GM23338 (cell line): ENCODE measurements around the gene EREG. TPM values are rescaled to one million over a fixed set of nuclear protein-coding genes. Genes with fewer than 3 reads are reported as not detected.

Source experiments
- ATAC-seq: fragments of 200-7000 bp; cut with Tn5 transposase; 3 replicates; pipeline ENCODE4 v1.9.1; 2020
- DNase-seq: peaks from one replicate; pipeline ENCODE4 v3.0.0-alpha.2; 2015; ENCODE audit warnings: low spot score
- H2AFZ ChIP-seq: fragments of 200-600 bp; sonication (generic); 2 replicates; pipeline ENCODE4 v1.8.0; 2016; ENCODE audit warnings: antibody characterized with exemption, mild to moderate bottlenecking, moderate library complexity
- H3F3A ChIP-seq: fragments of 200-600 bp; sonication (generic); replicated peaks from 2 replicates; pipeline ENCODE4 v1.8.0; 2017; ENCODE audit warnings: antibody characterized with exemption, mixed run types, low read depth
- H3K27ac ChIP-seq: fragments of 200-600 bp; sonication (generic); 2 replicates; pipeline ENCODE4 v1.6.1; 2016; ENCODE audit warnings: low read depth
- H3K27me3 ChIP-seq: fragments of 200-600 bp; sonication (generic); 2 replicates; pipeline ENCODE4 v1.8.0; 2016; ENCODE audit warnings: mild to moderate bottlenecking, mixed run types, moderate library complexity; ENCODE audit not compliant: insufficient read depth
- H3K36me3 ChIP-seq: fragments of 200-600 bp; sonication (generic); 2 replicates; pipeline ENCODE4 v1.8.0; 2016; ENCODE audit warnings: mild to moderate bottlenecking; ENCODE audit not compliant: insufficient read depth
- H3K4me1 ChIP-seq: fragments of 200-600 bp; sonication (generic); 2 replicates; pipeline ENCODE4 v1.8.0; 2016; ENCODE audit warnings: mild to moderate bottlenecking, moderate library complexity; ENCODE audit not compliant: insufficient read depth
- H3K4me2 ChIP-seq: fragments of 200-600 bp; sonication (generic); 2 replicates; pipeline ENCODE4 v1.7.1; 2017; ENCODE audit warnings: mixed run types
- H3K4me3 ChIP-seq: fragments of 200-600 bp; sonication (generic); 2 replicates; pipeline ENCODE4 v1.6.1; 2016; ENCODE audit warnings: mixed run types
- H3K79me2 ChIP-seq: fragments of 200-600 bp; sonication (generic); replicated peaks from 2 replicates; pipeline ENCODE4 v1.8.0; 2017; ENCODE audit warnings: mild to moderate bottlenecking; ENCODE audit not compliant: insufficient read depth
- H3K9me2 ChIP-seq: fragments of 200-600 bp; sonication (generic); 2 replicates; pipeline ENCODE4 v1.8.0; 2017; ENCODE audit not compliant: insufficient read depth
- H4K20me1 ChIP-seq: fragments of 200-600 bp; sonication (generic); replicated peaks from 2 replicates; pipeline ENCODE4 v1.8.0; 2017; ENCODE audit warnings: mild to moderate bottlenecking; ENCODE audit not compliant: insufficient read depth
- H3K27ac Mint-ChIP-seq: 2 replicates; pipeline ENCODE4 v1.8.0; 2020; ENCODE audit warnings: inconsistent platforms, mild to moderate bottlenecking, moderate library complexity, mixed read lengths
- H3K27me3 Mint-ChIP-seq: 3 replicates; pipeline ENCODE4 v1.8.0; 2022; ENCODE audit warnings: low read depth, mild to moderate bottlenecking, moderate library complexity, mixed read lengths, inconsistent platforms; ENCODE audit not compliant: insufficient read depth, poor library complexity
- H3K36me3 Mint-ChIP-seq: 3 replicates; pipeline ENCODE4 v1.8.0; 2021; ENCODE audit warnings: low read depth, mild to moderate bottlenecking, inconsistent platforms, moderate library complexity, mixed read lengths
- H3K4me1 Mint-ChIP-seq: 3 replicates; pipeline ENCODE4 v1.8.0; 2020; ENCODE audit warnings: mild to moderate bottlenecking, inconsistent platforms, mixed read lengths
- H3K4me3 Mint-ChIP-seq: 3 replicates; pipeline ENCODE4 v1.8.0; 2021; ENCODE audit warnings: moderate library complexity, mild to moderate bottlenecking, inconsistent platforms, mixed read lengths
- H3K9me3 Mint-ChIP-seq: 3 replicates; pipeline ENCODE4 v1.8.0; 2020; ENCODE audit warnings: moderate library complexity, mild to moderate bottlenecking, inconsistent platforms, mixed read lengths
- CREB1 ChIP-seq: fragments of 250-450 bp; sonication (Bioruptor Pico); IDR thresholded peaks from 2 replicates; pipeline ENCODE4 v1.5.0; 2020; ENCODE audit warnings: low read depth, mild to moderate bottlenecking, moderate library complexity
- CTCF ChIP-seq, 2 experiments: fragments of 200-600 bp in 1 of 2; sonication (generic) in 1 of 2; conservative IDR thresholded peaks; 2 replicates each; pipeline versions ENCODE4 v1.5.1 to v1.6.1; 2016 to 2017; ENCODE audit warnings: antibody characterized with exemption in 2 of 2, low read depth in 2 of 2, mild to moderate bottlenecking in 2 of 2, moderate library complexity in 1 of 2
- ETS1 ChIP-seq: IDR thresholded peaks from 2 replicates; pipeline ENCODE4 v1.6.1; 2016; ENCODE audit warnings: antibody characterized with exemption
- EZH2 ChIP-seq: fragments of 200-600 bp; sonication (generic); IDR thresholded peaks from one replicate; pipeline ENCODE4 v1.8.0; 2017; ENCODE audit warnings: antibody characterized with exemption, mild to moderate bottlenecking, low read depth; ENCODE audit not compliant: unreplicated experiment
- EZH2phosphoT487 ChIP-seq: fragments of 200-600 bp; sonication (generic); IDR thresholded peaks from one replicate; pipeline ENCODE4 v1.8.1; 2018; ENCODE audit warnings: antibody characterized with exemption; ENCODE audit not compliant: unreplicated experiment
- JUNB ChIP-seq: IDR thresholded peaks from one replicate; pipeline ENCODE4 v1.6.1; 2016; ENCODE audit warnings: antibody characterized with exemption; ENCODE audit not compliant: unreplicated experiment
- NANOG ChIP-seq: IDR thresholded peaks from 2 replicates; pipeline ENCODE4 v1.6.1; 2016; ENCODE audit warnings: antibody characterized with exemption, borderline replicate concordance
- POLR2AphosphoS5 ChIP-seq: IDR thresholded peaks from 2 replicates; pipeline ENCODE4 v1.6.1; 2016; ENCODE audit warnings: antibody characterized with exemption, low read depth
- REST ChIP-seq: IDR thresholded peaks from one replicate; pipeline ENCODE4 v1.6.1; 2018; ENCODE audit warnings: antibody characterized with exemption; ENCODE audit not compliant: unreplicated experiment
- STAT1 ChIP-seq: IDR thresholded peaks from one replicate; pipeline ENCODE4 v1.6.1; 2016; ENCODE audit warnings: antibody characterized with exemption; ENCODE audit not compliant: unreplicated experiment
- ZNF114 ChIP-seq: fragments of 250-450 bp; sonication (Bioruptor Pico); IDR thresholded peaks from 2 replicates; pipeline ENCODE4 v1.5.0; 2020; ENCODE audit warnings: mild to moderate bottlenecking, moderate library complexity
- ZNF331 ChIP-seq: fragments of 250-450 bp; sonication (Bioruptor Pico); IDR thresholded peaks from 2 replicates; pipeline ENCODE4 v1.5.0; 2020; ENCODE audit warnings: low read depth, mild to moderate bottlenecking, moderate library complexity
- ZNF462 ChIP-seq: fragments of 250-450 bp; sonication (Bioruptor Pico); IDR thresholded peaks from 2 replicates; pipeline ENCODE4 v1.5.0; 2020; ENCODE audit warnings: mild to moderate bottlenecking, moderate library complexity
- polyA plus RNA-seq: library from polyadenylated mRNA; unstranded; fragments of >200 nt; fragmentation: Nextera tagmentation; extraction: Ambion mirVana; gene quantifications from 2 replicates; pipeline ENCODE4 v1.2.1, GENCODE V29; 2016
- total RNA-seq: library from RNA; depleted of rRNA; stranded (reverse); fragments of >200 nt; shearing (Covaris generic); gene quantifications from 2 replicates; pipeline ENCODE4 v1.2.3, GENCODE V29; 2014

Gene EREG
- total and polyA plus RNA-seq, 2 experiments from 2014 or later = not detected

GRCh38 chr4:74407891-74408290 lies 42.9 kb downstream of the EREG start:
- Mint-ChIP-seq H3K4me1 (peaks cover 16% of the 10 kb centered on the region), H3K27ac (no peak overlapping the region), H3K9me3 (no peaks in the 10 kb centered on the region), H3K36me3 (no peaks in the 10 kb centered on the region), H3K4me3 (no peak overlapping the region), H3K27me3 (no peaks in the 10 kb centered on the region)
- Histone ChIP-seq H2AFZ (no peak overlapping the region), H3K4me3 (no peak overlapping the region), H3K27me3 (no peaks in the 10 kb centered on the region), H3K4me1 (peaks cover 21% of the 10 kb centered on the region), H3K27ac (no peak overlapping the region), H3K79me2 (no peaks in the 10 kb centered on the region), H3K4me2 (no peak overlapping the region), H3F3A (no peaks in the 10 kb centered on the region), H3K9me2 (no peaks in the 10 kb centered on the region), H4K20me1 (no peaks in the 10 kb centered on the region), H3K36me3 (no peaks in the 10 kb centered on the region)
- DNase-seq (no peak), ATAC-seq (no peak)
- TF ChIP-seq POLR2AphosphoS5 = no peak
- TF ChIP-seq NANOG = no peak
- no peak for TF ChIP-seq REST
- TF ChIP-seq ZNF114 (CRISPR knock-in tag) = no peak
- TF ChIP-seq EZH2phosphoT487 = no peak
- no peak for TF ChIP-seq JUNB
- no peak for TF ChIP-seq ZNF462 (CRISPR knock-in tag)
- TF ChIP-seq CTCF (conservative IDR thresholded peaks at IDR 0.05; ENCODE audit: low read depth in 2 of 2) = no peak
- TF ChIP-seq ETS1 = no peak
- no peak for TF ChIP-seq EZH2
- no peak for TF ChIP-seq ZNF331 (CRISPR knock-in tag)
- no peak for TF ChIP-seq CREB1 (CRISPR knock-in tag)
- no peak for TF ChIP-seq STAT1
